ENCODE results near the gene BCDIN3D.
"Not testable (repeated sequence)": the region's sequence is repeated elsewhere in the genome, so short reads cannot be mapped to it uniquely, and the experiment has no call there.

The BCDIN3D gene

GRCh38 chr12:49865782-49866135, 22.9 kb upstream of the BCDIN3D start:
- TF ChIP-seq MAX (IDR thresholded peaks at IDR 0.05; ENCODE audit: low read depth, low read length) (no peak), MYC (IDR thresholded peaks at IDR 0.05; ENCODE audit: low read depth, low read length) (no peak)
- no peak for DNase-seq (ENCODE audit: low read depth)

GRCh38 chr12:49865109-49865781, 22.3 kb upstream of the BCDIN3D start:
- no peak for DNase-seq (ENCODE audit: low read depth)
- H3K4me3 ChIP-seq (ENCODE audit: low read depth, low read length), result no peak overlapping the region
- TF ChIP-seq MAX (IDR thresholded peaks at IDR 0.05; ENCODE audit: low read depth, low read length) (no peak), CTCF (IDR thresholded peaks at IDR 0.05; ENCODE audit: low read depth, low read length) (no peak), MYC (IDR thresholded peaks at IDR 0.05; ENCODE audit: low read depth, low read length) (no peak), POLR2A (IDR thresholded peaks at IDR 0.05; ENCODE audit: extremely low read depth, insufficient read length) (no peak)

More at GRCh38 chr12:49865782-49866135, 22.9 kb upstream of the BCDIN3D start:
- no peak overlapping the region for H3K4me3 ChIP-seq (ENCODE audit: low read depth, low read length)

GRCh38 chr12:49864798-49865090, 21.8 kb upstream of the BCDIN3D start:
- no peak for DNase-seq (ENCODE audit: low read depth)

GRCh38 chr12:49863946-49864797, 21.3 kb upstream of the BCDIN3D start:
- DNase-seq (ENCODE audit: low read depth), result no peak
- no peak overlapping the region for H3K4me3 ChIP-seq (ENCODE audit: low read depth, low read length)
- TF ChIP-seq POLR2A (IDR thresholded peaks at IDR 0.05; ENCODE audit: extremely low read depth, insufficient read length), result no peak
- no peak for TF ChIP-seq MAX (IDR thresholded peaks at IDR 0.05; ENCODE audit: low read depth, low read length)
- no peak for TF ChIP-seq CTCF (IDR thresholded peaks at IDR 0.05; ENCODE audit: low read depth, low read length)
- no peak for TF ChIP-seq MYC (IDR thresholded peaks at IDR 0.05; ENCODE audit: low read depth, low read length)

More at GRCh38 chr12:49864798-49865090, 21.8 kb upstream of the BCDIN3D start:
- TF ChIP-seq POLR2A (IDR thresholded peaks at IDR 0.05; ENCODE audit: extremely low read depth, insufficient read length) (no peak), MYC (IDR thresholded peaks at IDR 0.05; ENCODE audit: low read depth, low read length) (no peak), CTCF (IDR thresholded peaks at IDR 0.05; ENCODE audit: low read depth, low read length) (no peak), MAX (IDR thresholded peaks at IDR 0.05; ENCODE audit: low read depth, low read length) (no peak)
- no peak overlapping the region for H3K4me3 ChIP-seq (ENCODE audit: low read depth, low read length)

GRCh38 chr12:49860921-49861320, 18.0 kb upstream of the BCDIN3D start:
- H3K4me3 ChIP-seq (ENCODE audit: low read depth, low read length); DNase-seq (ENCODE audit: low read depth): not testable (repeated sequence)

GRCh38 chr12:49855890-49856289, 13.0 kb upstream of the BCDIN3D start:
- H3K4me3 ChIP-seq (ENCODE audit: low read depth, low read length); DNase-seq (ENCODE audit: low read depth): not testable (repeated sequence)

GRCh38 chr12:49854976-49855375, 12.1 kb upstream of the BCDIN3D start:
- DNase-seq (ENCODE audit: low read depth), result no peak
- TF ChIP-seq MAX (IDR thresholded peaks at IDR 0.05; ENCODE audit: low read depth, low read length), result no peak
- no peak for TF ChIP-seq CTCF (IDR thresholded peaks at IDR 0.05; ENCODE audit: low read depth, low read length)
- TF ChIP-seq MYC (IDR thresholded peaks at IDR 0.05; ENCODE audit: low read depth, low read length), result no peak
- TF ChIP-seq POLR2A (IDR thresholded peaks at IDR 0.05; ENCODE audit: extremely low read depth, insufficient read length), result no peak

More at GRCh38 chr12:49854976-49855375, 12.1 kb upstream of the BCDIN3D start:
- H3K4me3 ChIP-seq (ENCODE audit: low read depth, low read length), result no peak overlapping the region

Data from NB4 (cell line).